ENCODE measurements around the gene TMEM181. TPM values are rescaled to one million over a fixed set of nuclear protein-coding genes. Genes with fewer than 3 reads are reported as not detected.

TMEM181 gene
- total and polyA plus RNA-seq, 2 donors (not counting 1 experiment from before 2014, with no cell fraction given) = 35.6 to 36.0 TPM

DNA sequence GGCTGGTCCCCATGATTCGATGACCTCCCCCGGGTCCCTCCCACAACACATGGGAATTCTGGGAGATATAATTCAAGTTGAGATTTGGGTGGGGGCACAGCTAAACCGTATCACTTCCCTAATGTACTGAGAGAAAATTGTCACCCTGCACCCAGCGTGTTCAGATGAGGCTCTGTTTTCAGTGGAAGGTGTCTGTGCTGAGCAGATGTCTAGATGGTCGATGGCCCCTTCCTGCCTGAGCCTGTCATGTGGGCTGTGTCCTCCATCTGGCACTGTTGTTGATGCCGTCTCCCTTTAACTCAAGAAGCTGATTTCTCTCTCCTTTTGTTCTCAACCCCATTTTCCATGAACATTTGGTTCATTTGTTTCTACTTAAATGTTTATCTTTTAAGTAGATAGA is 37.0 kb downstream of the TMEM181 start:
- no peaks in the 10 kb centered on the region for H3K27me3 ChIP-seq (ENCODE audit: control insufficient read depth, insufficient read depth, low read length)
- peaks cover 4% of the 10 kb centered on the region for H3K36me3 ChIP-seq (ENCODE audit: control insufficient read depth, insufficient read depth, low read length)
- no peak overlapping the region for H2AFZ ChIP-seq (ENCODE audit: low read length)
- H3K9me3 ChIP-seq (ENCODE audit: control insufficient read depth, insufficient read depth, low read depth, low read length) = no peaks in the 10 kb centered on the region
- TF ChIP-seq, protein P1, sequence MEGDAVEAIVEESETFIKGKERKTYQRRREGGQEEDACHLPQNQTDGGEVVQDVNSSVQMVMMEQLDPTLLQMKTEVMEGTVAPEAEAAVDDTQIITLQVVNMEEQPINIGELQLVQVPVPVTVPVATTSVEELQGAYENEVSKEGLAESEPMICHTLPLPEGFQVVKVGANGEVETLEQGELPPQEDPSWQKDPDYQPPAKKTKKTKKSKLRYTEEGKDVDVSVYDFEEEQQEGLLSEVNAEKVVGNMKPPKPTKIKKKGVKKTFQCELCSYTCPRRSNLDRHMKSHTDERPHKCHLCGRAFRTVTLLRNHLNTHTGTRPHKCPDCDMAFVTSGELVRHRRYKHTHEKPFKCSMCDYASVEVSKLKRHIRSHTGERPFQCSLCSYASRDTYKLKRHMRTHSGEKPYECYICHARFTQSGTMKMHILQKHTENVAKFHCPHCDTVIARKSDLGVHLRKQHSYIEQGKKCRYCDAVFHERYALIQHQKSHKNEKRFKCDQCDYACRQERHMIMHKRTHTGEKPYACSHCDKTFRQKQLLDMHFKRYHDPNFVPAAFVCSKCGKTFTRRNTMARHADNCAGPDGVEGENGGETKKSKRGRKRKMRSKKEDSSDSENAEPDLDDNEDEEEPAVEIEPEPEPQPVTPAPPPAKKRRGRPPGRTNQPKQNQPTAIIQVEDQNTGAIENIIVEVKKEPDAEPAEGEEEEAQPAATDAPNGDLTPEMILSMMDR (conservative IDR thresholded peaks at IDR 0.05 in 1 of 2, IDR thresholded peaks at IDR 0.05 in 1 of 2; ENCODE audit: low read depth in 1 of 2, low read length in 2 of 2) = no peak
- no peak for TF ChIP-seq EZH2 (IDR thresholded peaks at IDR 0.05; ENCODE audit: low read length, missing control alignments)
- H3K9ac ChIP-seq (ENCODE audit: insufficient read depth, low read length) = no peak overlapping the region
- no peak overlapping the region for H3K27ac ChIP-seq (ENCODE audit: insufficient read depth, low read length)
- no peak overlapping the region for H3K4me2 ChIP-seq (ENCODE audit: extremely low read depth, insufficient read depth, low read length)
- no peaks in the 10 kb centered on the region for H3K79me2 ChIP-seq (ENCODE audit: control insufficient read depth, insufficient read depth, low read length)
- no peak overlapping the region for H3K4me3 ChIP-seq (replicated peaks in 1 of 4; ENCODE audit: control extremely low read depth in 1 of 4, insufficient read depth in 1 of 4, low read depth in 3 of 4, low read length in 4 of 4)
- H3K4me1 ChIP-seq (ENCODE audit: control insufficient read depth, extremely low read depth, insufficient read depth, low read length) = no peaks in the 10 kb centered on the region
- no peak for DNase-seq (ENCODE audit: low read depth in 2 of 2)
- H4K20me1 ChIP-seq (ENCODE audit: control insufficient read depth, extremely low read depth, insufficient read depth, low read length) = no peaks in the 10 kb centered on the region

DNA sequence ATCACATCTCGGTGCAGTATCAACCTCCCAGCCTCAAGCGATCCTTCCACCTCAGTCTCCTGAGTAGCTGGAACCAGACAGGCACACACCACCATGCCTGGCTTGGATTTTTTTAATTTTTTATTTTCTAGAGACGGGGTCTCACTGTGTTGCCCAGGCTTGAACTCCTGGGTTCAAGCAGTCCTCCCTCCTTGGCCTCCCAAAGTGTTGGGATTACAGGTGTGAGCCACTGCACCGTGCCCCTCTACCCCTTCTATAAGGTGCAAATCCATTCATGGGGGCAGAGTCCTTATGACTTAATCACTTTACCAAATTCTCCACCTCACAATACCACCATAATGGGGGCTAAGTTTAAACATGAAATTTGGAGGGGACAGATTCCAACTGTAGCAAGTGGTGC is 37.7 kb downstream of the TMEM181 start:
- Histone ChIP-seq H4K20me1 (ENCODE audit: control insufficient read depth, extremely low read depth, insufficient read depth, low read length) (no peaks in the 10 kb centered on the region), H3K9me3 (ENCODE audit: control insufficient read depth, insufficient read depth, low read depth, low read length) (no peaks in the 10 kb centered on the region), H3K79me2 (ENCODE audit: control insufficient read depth, insufficient read depth, low read length) (no peaks in the 10 kb centered on the region), H3K27ac (ENCODE audit: insufficient read depth, low read length) (no peak overlapping the region), H3K4me2 (ENCODE audit: extremely low read depth, insufficient read depth, low read length) (no peak overlapping the region), H3K36me3 (ENCODE audit: control insufficient read depth, insufficient read depth, low read length) (peaks cover 4% of the 10 kb centered on the region), H3K4me1 (ENCODE audit: control insufficient read depth, extremely low read depth, insufficient read depth, low read length) (no peaks in the 10 kb centered on the region), H3K27me3 (ENCODE audit: control insufficient read depth, insufficient read depth, low read length) (no peaks in the 10 kb centered on the region), H3K4me3 (replicated peaks in 1 of 4; ENCODE audit: control extremely low read depth in 1 of 4, insufficient read depth in 1 of 4, low read depth in 3 of 4, low read length in 4 of 4) (no peak overlapping the region), H2AFZ (ENCODE audit: low read length) (no peak overlapping the region), H3K9ac (ENCODE audit: insufficient read depth, low read length) (no peak overlapping the region)
- TF ChIP-seq EZH2 (IDR thresholded peaks at IDR 0.05; ENCODE audit: low read length, missing control alignments) = no peak
- TF ChIP-seq, protein P1 (conservative IDR thresholded peaks at IDR 0.05 in 1 of 2, IDR thresholded peaks at IDR 0.05 in 1 of 2; ENCODE audit: low read depth in 1 of 2, low read length in 2 of 2) = no peak
- no peak for DNase-seq (ENCODE audit: low read depth in 2 of 2)

DNA sequence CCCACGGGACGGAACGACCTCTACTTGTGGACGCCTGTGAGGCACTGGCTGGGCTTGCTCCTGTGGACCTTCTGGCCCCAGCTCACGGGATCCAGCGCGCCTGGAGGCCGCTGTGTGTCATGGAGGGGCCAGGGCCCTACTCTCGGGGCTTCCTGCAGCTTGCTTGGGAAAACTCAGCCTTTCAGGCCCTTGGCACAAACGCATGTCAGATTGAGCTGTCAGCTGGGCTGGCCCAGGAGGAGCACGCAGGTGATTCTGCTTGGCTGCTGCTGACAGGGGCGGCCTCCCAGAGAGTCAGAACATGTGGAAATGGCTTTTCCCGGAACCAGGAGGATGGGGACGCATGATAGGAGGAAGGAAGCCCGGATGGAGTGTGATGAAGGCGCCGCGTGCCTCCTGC is 39.7 kb downstream of the TMEM181 start:
- no peaks in the 10 kb centered on the region for H3K4me1 ChIP-seq (ENCODE audit: control insufficient read depth, extremely low read depth, insufficient read depth, low read length)
- H3K9ac ChIP-seq (ENCODE audit: insufficient read depth, low read length) = no peak overlapping the region
- H3K4me3 ChIP-seq (replicated peaks in 1 of 4; ENCODE audit: control extremely low read depth in 1 of 4, insufficient read depth in 1 of 4, low read depth in 3 of 4, low read length in 4 of 4) = no peak overlapping the region
- H4K20me1 ChIP-seq (ENCODE audit: control insufficient read depth, extremely low read depth, insufficient read depth, low read length) = no peaks in the 10 kb centered on the region
- H2AFZ ChIP-seq (ENCODE audit: low read length) = no peak overlapping the region
- H3K27ac ChIP-seq (ENCODE audit: insufficient read depth, low read length) = no peak overlapping the region
- no peak overlapping the region for H3K4me2 ChIP-seq (ENCODE audit: extremely low read depth, insufficient read depth, low read length)
- no peaks in the 10 kb centered on the region for H3K9me3 ChIP-seq (ENCODE audit: control insufficient read depth, insufficient read depth, low read depth, low read length)
- TF ChIP-seq, protein P1 (conservative IDR thresholded peaks at IDR 0.05 in 1 of 2, IDR thresholded peaks at IDR 0.05 in 1 of 2; ENCODE audit: low read depth in 1 of 2, low read length in 2 of 2) = no peak
- no peak for TF ChIP-seq EZH2 (IDR thresholded peaks at IDR 0.05; ENCODE audit: low read length, missing control alignments)
- no peaks in the 10 kb centered on the region for H3K79me2 ChIP-seq (ENCODE audit: control insufficient read depth, insufficient read depth, low read length)
- H3K27me3 ChIP-seq (ENCODE audit: control insufficient read depth, insufficient read depth, low read length) = no peaks in the 10 kb centered on the region
- DNase-seq (ENCODE audit: low read depth in 2 of 2) = no peak
- peaks cover 4% of the 10 kb centered on the region for H3K36me3 ChIP-seq (ENCODE audit: control insufficient read depth, insufficient read depth, low read length)

Measured in fibroblast of lung (primary cell).